ENCODE data around the gene TMEFF2.

GRCh38 chr2:192127434-192127833 is 67.3 kb downstream of the TMEFF2 start:
- TF ChIP-seq, protein P1, sequence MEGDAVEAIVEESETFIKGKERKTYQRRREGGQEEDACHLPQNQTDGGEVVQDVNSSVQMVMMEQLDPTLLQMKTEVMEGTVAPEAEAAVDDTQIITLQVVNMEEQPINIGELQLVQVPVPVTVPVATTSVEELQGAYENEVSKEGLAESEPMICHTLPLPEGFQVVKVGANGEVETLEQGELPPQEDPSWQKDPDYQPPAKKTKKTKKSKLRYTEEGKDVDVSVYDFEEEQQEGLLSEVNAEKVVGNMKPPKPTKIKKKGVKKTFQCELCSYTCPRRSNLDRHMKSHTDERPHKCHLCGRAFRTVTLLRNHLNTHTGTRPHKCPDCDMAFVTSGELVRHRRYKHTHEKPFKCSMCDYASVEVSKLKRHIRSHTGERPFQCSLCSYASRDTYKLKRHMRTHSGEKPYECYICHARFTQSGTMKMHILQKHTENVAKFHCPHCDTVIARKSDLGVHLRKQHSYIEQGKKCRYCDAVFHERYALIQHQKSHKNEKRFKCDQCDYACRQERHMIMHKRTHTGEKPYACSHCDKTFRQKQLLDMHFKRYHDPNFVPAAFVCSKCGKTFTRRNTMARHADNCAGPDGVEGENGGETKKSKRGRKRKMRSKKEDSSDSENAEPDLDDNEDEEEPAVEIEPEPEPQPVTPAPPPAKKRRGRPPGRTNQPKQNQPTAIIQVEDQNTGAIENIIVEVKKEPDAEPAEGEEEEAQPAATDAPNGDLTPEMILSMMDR (IDR thresholded peaks at IDR 0.05; ENCODE audit: low read depth, low read length, missing input control): no peak
- TF ChIP-seq, protein P2, sequence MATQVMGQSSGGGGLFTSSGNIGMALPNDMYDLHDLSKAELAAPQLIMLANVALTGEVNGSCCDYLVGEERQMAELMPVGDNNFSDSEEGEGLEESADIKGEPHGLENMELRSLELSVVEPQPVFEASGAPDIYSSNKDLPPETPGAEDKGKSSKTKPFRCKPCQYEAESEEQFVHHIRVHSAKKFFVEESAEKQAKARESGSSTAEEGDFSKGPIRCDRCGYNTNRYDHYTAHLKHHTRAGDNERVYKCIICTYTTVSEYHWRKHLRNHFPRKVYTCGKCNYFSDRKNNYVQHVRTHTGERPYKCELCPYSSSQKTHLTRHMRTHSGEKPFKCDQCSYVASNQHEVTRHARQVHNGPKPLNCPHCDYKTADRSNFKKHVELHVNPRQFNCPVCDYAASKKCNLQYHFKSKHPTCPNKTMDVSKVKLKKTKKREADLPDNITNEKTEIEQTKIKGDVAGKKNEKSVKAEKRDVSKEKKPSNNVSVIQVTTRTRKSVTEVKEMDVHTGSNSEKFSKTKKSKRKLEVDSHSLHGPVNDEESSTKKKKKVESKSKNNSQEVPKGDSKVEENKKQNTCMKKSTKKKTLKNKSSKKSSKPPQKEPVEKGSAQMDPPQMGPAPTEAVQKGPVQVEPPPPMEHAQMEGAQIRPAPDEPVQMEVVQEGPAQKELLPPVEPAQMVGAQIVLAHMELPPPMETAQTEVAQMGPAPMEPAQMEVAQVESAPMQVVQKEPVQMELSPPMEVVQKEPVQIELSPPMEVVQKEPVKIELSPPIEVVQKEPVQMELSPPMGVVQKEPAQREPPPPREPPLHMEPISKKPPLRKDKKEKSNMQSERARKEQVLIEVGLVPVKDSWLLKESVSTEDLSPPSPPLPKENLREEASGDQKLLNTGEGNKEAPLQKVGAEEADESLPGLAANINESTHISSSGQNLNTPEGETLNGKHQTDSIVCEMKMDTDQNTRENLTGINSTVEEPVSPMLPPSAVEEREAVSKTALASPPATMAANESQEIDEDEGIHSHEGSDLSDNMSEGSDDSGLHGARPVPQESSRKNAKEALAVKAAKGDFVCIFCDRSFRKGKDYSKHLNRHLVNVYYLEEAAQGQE (IDR thresholded peaks at IDR 0.05): no peak
- TF ChIP-seq GABPA (IDR thresholded peaks at IDR 0.05 in 1 of 2, conservative IDR thresholded peaks at IDR 0.05 in 1 of 2) (no peak), RAD21 (IDR thresholded peaks at IDR 0.05) (no peak), YY1 (IDR thresholded peaks at IDR 0.05) (peak; percentile 23), MAX (IDR thresholded peaks at IDR 0.05) (no peak), HNF4A (conservative IDR thresholded peaks at IDR 0.05) (peak; percentile 59 to 61), HNF4G (IDR thresholded peaks at IDR 0.05) (no peak), TAF1 (conservative IDR thresholded peaks at IDR 0.05) (no peak)
